Osteoblast (primary cell): ENCODE measurements around the gene PHF2. TPM values are rescaled to one million over a fixed set of nuclear protein-coding genes. Genes with fewer than 3 reads are reported as not detected.

Experiments
- DNase-seq: peaks from one replicate; pipeline ENCODE4 v3.0.0; 2011; ENCODE audit warnings: low spot score, mixed read lengths; ENCODE audit not compliant: insufficient read length; ENCODE audit errors: missing footprints
- H2AFZ ChIP-seq: 2 replicates; pipeline ENCODE4 v1.6.0; 2011; ENCODE audit warnings: mild to moderate bottlenecking, low read length
- H3K27ac ChIP-seq: 2 replicates; pipeline ENCODE4 v1.5.1; 2011; ENCODE audit warnings: mild to moderate bottlenecking, low read depth, low read length, moderate library complexity
- H3K27me3 ChIP-seq: 2 replicates; pipeline ENCODE4 v1.6.0; 2012; ENCODE audit warnings: mild to moderate bottlenecking, control low read depth, inconsistent platforms, low read length, moderate library complexity; ENCODE audit not compliant: insufficient read depth
- H3K36me3 ChIP-seq: 2 replicates; pipeline ENCODE4 v1.5.1; 2011; ENCODE audit warnings: mild to moderate bottlenecking, low read length, control low read depth, moderate library complexity; ENCODE audit not compliant: insufficient read depth
- H3K4me1 ChIP-seq: 2 replicates; pipeline ENCODE4 v1.5.1; 2011; ENCODE audit warnings: mild to moderate bottlenecking, low read length, control low read depth, moderate library complexity; ENCODE audit not compliant: insufficient read depth
- H3K4me2 ChIP-seq: 2 replicates; pipeline ENCODE4 v1.6.0; 2011; ENCODE audit warnings: mild to moderate bottlenecking, low read length; ENCODE audit not compliant: insufficient read depth
- H3K4me3 ChIP-seq: fragments of 200-600 bp; sonication (generic); 3 replicates; pipeline ENCODE4 v1.5.1; 2012; ENCODE audit warnings: mild to moderate bottlenecking, low read length, inconsistent platforms; ENCODE audit not compliant: insufficient read depth
- H3K79me2 ChIP-seq: 2 replicates; pipeline ENCODE4 v1.6.0; 2012; ENCODE audit warnings: mild to moderate bottlenecking, low read length, control low read depth, inconsistent platforms; ENCODE audit not compliant: insufficient read depth
- H3K9me3 ChIP-seq: 2 replicates; pipeline ENCODE4 v1.5.1; 2011; ENCODE audit warnings: low read depth, low read length, control low read depth
- H4K20me1 ChIP-seq: 2 replicates; pipeline ENCODE4 v1.6.0; 2012; ENCODE audit warnings: mild to moderate bottlenecking, low read length, control low read depth; ENCODE audit not compliant: insufficient read depth
- total RNA-seq: library from RNA; depleted of rRNA; stranded (reverse); fragments of >200 nt; gene quantifications from 2 replicates; pipeline ENCODE4 v1.2.3, GENCODE V29; 2012
- TF ChIP-seq, protein P1 (sequence below): IDR thresholded peaks from 2 replicates; pipeline ENCODE4 v1.5.1; 2011; ENCODE audit warnings: mild to moderate bottlenecking, low read depth, low read length, moderate library complexity; ENCODE audit errors: extremely low read depth

The PHF2 gene
- total RNA-seq, 1 donor, result 14.8 TPM

DNA sequence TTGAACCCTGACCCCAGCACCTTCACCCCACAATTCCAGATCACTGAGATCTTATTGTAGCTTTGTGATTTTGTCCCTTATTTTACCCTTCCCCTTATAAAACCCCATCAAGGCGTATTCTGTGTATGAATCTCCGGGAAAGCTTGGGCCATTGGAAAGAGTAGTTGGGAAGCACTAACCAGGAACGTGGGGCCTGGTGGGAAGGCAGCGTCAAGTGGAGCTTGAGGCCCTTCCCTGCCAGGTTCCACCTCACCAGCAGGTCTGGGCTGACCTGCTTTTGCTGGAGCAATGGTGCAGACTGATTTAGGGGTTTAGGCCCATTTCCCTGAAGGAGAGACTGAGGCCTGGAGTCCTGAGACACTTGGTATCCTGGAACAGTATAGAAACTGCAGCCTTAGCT is 9.3 kb downstream of the PHF2 start:
- Histone ChIP-seq H2AFZ (no peak overlapping the region), H4K20me1 (peaks cover 68% of the 10 kb centered on the region), H3K27ac (no peak overlapping the region), H3K9me3 (no peaks in the 10 kb centered on the region), H3K79me2 (peaks cover 91% of the 10 kb centered on the region), H3K4me3 (no peak overlapping the region), H3K4me2 (no peak overlapping the region), H3K4me1 (peaks cover 8% of the 10 kb centered on the region), H3K36me3 (no peaks in the 10 kb centered on the region), H3K27me3 (no peaks in the 10 kb centered on the region)
- DNase-seq, result no peak
- TF ChIP-seq, protein P1, sequence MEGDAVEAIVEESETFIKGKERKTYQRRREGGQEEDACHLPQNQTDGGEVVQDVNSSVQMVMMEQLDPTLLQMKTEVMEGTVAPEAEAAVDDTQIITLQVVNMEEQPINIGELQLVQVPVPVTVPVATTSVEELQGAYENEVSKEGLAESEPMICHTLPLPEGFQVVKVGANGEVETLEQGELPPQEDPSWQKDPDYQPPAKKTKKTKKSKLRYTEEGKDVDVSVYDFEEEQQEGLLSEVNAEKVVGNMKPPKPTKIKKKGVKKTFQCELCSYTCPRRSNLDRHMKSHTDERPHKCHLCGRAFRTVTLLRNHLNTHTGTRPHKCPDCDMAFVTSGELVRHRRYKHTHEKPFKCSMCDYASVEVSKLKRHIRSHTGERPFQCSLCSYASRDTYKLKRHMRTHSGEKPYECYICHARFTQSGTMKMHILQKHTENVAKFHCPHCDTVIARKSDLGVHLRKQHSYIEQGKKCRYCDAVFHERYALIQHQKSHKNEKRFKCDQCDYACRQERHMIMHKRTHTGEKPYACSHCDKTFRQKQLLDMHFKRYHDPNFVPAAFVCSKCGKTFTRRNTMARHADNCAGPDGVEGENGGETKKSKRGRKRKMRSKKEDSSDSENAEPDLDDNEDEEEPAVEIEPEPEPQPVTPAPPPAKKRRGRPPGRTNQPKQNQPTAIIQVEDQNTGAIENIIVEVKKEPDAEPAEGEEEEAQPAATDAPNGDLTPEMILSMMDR, result no peak

DNA sequence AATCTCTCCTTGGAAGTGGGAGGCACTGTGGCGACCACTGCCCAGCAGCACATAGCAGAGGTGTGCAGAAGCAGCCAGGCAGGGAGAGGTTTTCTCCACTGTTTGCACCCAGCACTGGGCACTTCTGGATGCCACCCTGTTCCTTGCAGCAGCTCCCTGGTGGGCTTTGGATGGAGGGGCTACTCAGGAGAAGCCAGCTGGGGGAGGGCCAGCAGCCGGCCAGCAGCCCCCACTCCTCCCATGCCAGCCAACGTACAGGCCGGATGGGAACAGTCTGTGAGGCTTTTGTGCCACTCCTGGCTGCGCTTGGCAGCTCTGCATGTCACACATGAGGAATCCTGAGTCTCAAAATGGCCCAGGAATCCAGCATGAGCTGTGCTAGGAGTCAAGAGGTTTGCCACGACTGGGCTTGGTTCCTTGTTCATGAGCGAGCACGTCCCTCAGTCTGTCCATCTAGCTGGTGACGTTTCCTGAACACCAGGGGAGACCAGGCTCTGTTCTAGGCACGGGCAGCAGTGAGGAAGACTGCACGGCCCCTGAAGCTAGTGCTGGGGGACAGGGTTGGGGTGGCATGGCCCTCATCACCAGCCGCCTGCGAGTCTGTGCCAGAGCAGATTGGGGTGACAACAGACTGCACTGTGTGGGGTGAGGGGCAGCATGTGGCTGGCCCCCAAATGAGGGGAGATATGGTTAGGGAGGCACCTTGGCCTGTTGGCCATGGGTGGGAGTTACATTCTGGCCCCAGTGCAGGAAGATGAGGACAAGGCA is 10.1 kb downstream of the PHF2 start:
- peaks cover 91% of the 10 kb centered on the region for H3K79me2 ChIP-seq
- H3K4me3 ChIP-seq, result no peak overlapping the region
- H3K4me2 ChIP-seq, result no peak overlapping the region
- H4K20me1 ChIP-seq, result peaks cover 69% of the 10 kb centered on the region
- no peak for DNase-seq
- H3K4me1 ChIP-seq, result peaks cover 8% of the 10 kb centered on the region
- TF ChIP-seq, protein P1, result no peak
- no peaks in the 10 kb centered on the region for H3K36me3 ChIP-seq
- no peaks in the 10 kb centered on the region for H3K27me3 ChIP-seq
- H3K27ac ChIP-seq, result no peak overlapping the region
- no peaks in the 10 kb centered on the region for H3K9me3 ChIP-seq
- H2AFZ ChIP-seq, result no peak overlapping the region

DNA sequence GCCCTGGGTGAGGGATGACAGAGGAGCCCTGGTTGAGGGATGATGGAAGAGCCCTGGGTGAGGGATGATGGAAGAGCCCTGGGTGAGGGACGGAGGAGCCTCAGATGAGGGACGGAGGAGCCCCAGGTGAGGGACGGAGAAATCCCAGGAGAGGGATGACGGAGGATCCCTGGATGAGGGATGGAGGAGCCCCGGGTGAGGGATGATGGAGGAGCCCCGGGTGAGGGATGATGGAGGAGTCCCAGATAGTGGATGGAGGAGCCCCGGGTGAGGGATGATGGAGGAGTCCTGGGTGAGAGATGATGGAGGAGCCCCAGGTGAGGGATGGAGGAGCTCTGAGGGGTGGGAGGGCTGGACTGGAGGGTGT is 10.9 kb downstream of the PHF2 start:
- Histone ChIP-seq H4K20me1 (peaks cover 70% of the 10 kb centered on the region), H3K79me2 (peaks cover 91% of the 10 kb centered on the region), H3K9me3 (no peaks in the 10 kb centered on the region)

More for the DNA sequence above, 10.9 kb downstream of the PHF2 start:
- Histone ChIP-seq H3K4me2 (no peak overlapping the region), H3K4me3 (no peak overlapping the region), H2AFZ (no peak overlapping the region), H3K27ac (no peak overlapping the region), H3K4me1 (peaks cover 8% of the 10 kb centered on the region), H3K36me3 (no peaks in the 10 kb centered on the region), H3K27me3 (no peaks in the 10 kb centered on the region)
- TF ChIP-seq, protein P1, result no peak
- DNase-seq, result no peak
